CD14-positive monocyte (primary cell): ENCODE measurements around the gene TMEM63C. TPM values are rescaled to one million over a fixed set of nuclear protein-coding genes. Genes with fewer than 3 reads are reported as not detected.
A peak's percentile ranks its signal among the peaks of the same experiment; 100 is the strongest.

Experiments used
- DNase-seq, 3 donors: peaks; one replicate each; pipeline ENCODE4 v3.0.0-alpha.2; 2011 to 2022
- H2AFZ ChIP-seq: 2 replicates; pipeline ENCODE4 v1.6.0; 2012; ENCODE audit warnings: mild to moderate bottlenecking, low read depth, low read length, inconsistent platforms; ENCODE audit not compliant: insufficient read depth, poor library complexity, severe bottlenecking
- H3K27ac ChIP-seq, 2 donors: 1 replicate in 1 of 2; 2 replicates in 1 of 2; pipeline ENCODE4 v1.5.1; 2012 to 2013; ENCODE audit warnings: low read length in 2 of 2, control low read depth in 1 of 2, inconsistent platforms in 1 of 2, low read depth in 1 of 2, mild to moderate bottlenecking in 1 of 2
- H3K27me3 ChIP-seq, 2 donors: one replicate each; pipeline versions ENCODE4 v1.6.0 to v1.6.1; 2011 to 2013; ENCODE audit warnings: low read length in 2 of 2; ENCODE audit not compliant: control insufficient read depth in 2 of 2, insufficient read depth in 2 of 2
- H3K36me3 ChIP-seq, 2 donors: replicated peaks in 1 of 2; 1 replicate in 1 of 2; 2 replicates in 1 of 2; pipeline versions ENCODE4 v1.5.1 to v1.6.1; 2012 to 2013; ENCODE audit warnings: low read length in 2 of 2, control low read depth in 1 of 2, inconsistent platforms in 1 of 2, mild to moderate bottlenecking in 1 of 2; ENCODE audit not compliant: insufficient read depth in 2 of 2, control insufficient read depth in 1 of 2
- H3K4me1 ChIP-seq, 2 donors: 1 replicate in 1 of 2; 2 replicates in 1 of 2; pipeline versions ENCODE4 v1.5.1 to v1.6.1; 2012 to 2013; ENCODE audit warnings: low read length in 2 of 2, control low read depth in 1 of 2, inconsistent platforms in 1 of 2, mild to moderate bottlenecking in 1 of 2, moderate library complexity in 1 of 2; ENCODE audit not compliant: insufficient read depth in 2 of 2, control insufficient read depth in 1 of 2
- H3K4me2 ChIP-seq: replicated peaks from 2 replicates; pipeline ENCODE3; 2012; ENCODE audit warnings: low read length, moderate library complexity, mild to moderate bottlenecking; ENCODE audit not compliant: poor library complexity, severe bottlenecking; ENCODE audit errors: extremely low read depth
- H3K4me3 ChIP-seq, 3 experiments: fragments of 200-600 bp in 1 of 3; sonication (generic) in 1 of 3; replicated peaks in 1 of 3; 1 replicate in 2 of 3; 2 replicates in 1 of 3; pipeline ENCODE4 v1.5.1; 2011 to 2013; ENCODE audit warnings: low read length in 3 of 3, mild to moderate bottlenecking in 3 of 3, control low read depth in 2 of 3, low read depth in 2 of 3, inconsistent platforms in 1 of 3, moderate library complexity in 1 of 3
- H3K79me2 ChIP-seq: 2 replicates; pipeline ENCODE4 v1.6.0; 2012; ENCODE audit warnings: mild to moderate bottlenecking, control low read depth, inconsistent platforms, low read length, moderate library complexity; ENCODE audit not compliant: insufficient read depth
- H3K9ac ChIP-seq: 2 replicates; pipeline ENCODE4 v1.6.0; 2017; ENCODE audit warnings: low read length, mild to moderate bottlenecking; ENCODE audit not compliant: insufficient read depth, poor library complexity, severe bottlenecking
- H3K9me3 ChIP-seq, 2 donors: replicated peaks in 1 of 2; 1 replicate in 1 of 2; 2 replicates in 1 of 2; pipeline versions ENCODE4 v1.5.1 to v1.6.1; 2012 to 2013; ENCODE audit warnings: low read length in 2 of 2, control low read depth in 1 of 2; ENCODE audit not compliant: control insufficient read depth in 1 of 2, insufficient read depth in 1 of 2
- H4K20me1 ChIP-seq: 2 replicates; pipeline ENCODE4 v1.6.0; 2012; ENCODE audit warnings: mild to moderate bottlenecking, low read length, control low read depth, moderate library complexity; ENCODE audit not compliant: insufficient read depth
- H3K27ac Mint-ChIP-seq, 7 donors: one replicate each; pipeline ENCODE4 v1.8.0; 2020; ENCODE audit warnings: mild to moderate bottlenecking in 7 of 7, mixed read lengths in 7 of 7, moderate library complexity in 6 of 7, inconsistent platforms in 2 of 7
- H3K27me3 Mint-ChIP-seq, 3 donors: one replicate each; pipeline ENCODE4 v1.8.0; 2021 to 2022; ENCODE audit warnings: low read depth in 3 of 3, mild to moderate bottlenecking in 3 of 3, mixed read lengths in 3 of 3, moderate library complexity in 3 of 3, inconsistent platforms in 1 of 3
- H3K36me3 Mint-ChIP-seq, 2 donors: one replicate each; pipeline ENCODE4 v1.8.0; 2020; ENCODE audit warnings: mixed read lengths in 2 of 2, inconsistent platforms in 1 of 2, mild to moderate bottlenecking in 1 of 2
- H3K4me1 Mint-ChIP-seq: one replicate; pipeline ENCODE4 v1.8.0; 2020; ENCODE audit warnings: mild to moderate bottlenecking, mixed read lengths
- H3K4me3 Mint-ChIP-seq, 2 donors: one replicate each; pipeline ENCODE4 v1.8.0; 2020; ENCODE audit warnings: mild to moderate bottlenecking in 2 of 2, mixed read lengths in 2 of 2, moderate library complexity in 1 of 2
- H3K9me3 Mint-ChIP-seq, 7 donors: one replicate each; pipeline ENCODE4 v1.8.0; 2020 to 2022; ENCODE audit warnings: mixed read lengths in 7 of 7, mild to moderate bottlenecking in 6 of 7, moderate library complexity in 6 of 7, inconsistent platforms in 2 of 7
- CTCF ChIP-seq: fragments of 200-600 bp; IDR thresholded peaks from one replicate; pipeline ENCODE4 v1.8.0; 2022; ENCODE audit warnings: antibody characterized with exemption, mild to moderate bottlenecking
- WGBS: methylation state at CpG from one replicate; pipeline ENCODE4 v1.1.5; 2013; ENCODE audit warnings: missing lambda C conversion rate; ENCODE audit not compliant: insufficient coverage; 5-methylcytosine and 5-hydroxymethylcytosine counted together
- intact Hi-C, 2 donors: fragments of 100-400 bp; cut with micrococcal nuclease; formaldehyde crosslinking; loops; one replicate each; pipeline versions ENCODE4 v1.15.0 to v1.15.1; 2023
- polyA plus RNA-seq, 3 donors: library from polyadenylated mRNA; depleted of rRNA in 1 of 3; unstranded in 2 of 3; stranded (reverse) in 1 of 3; fragments of 300-500 nt in 2 of 3; fragments of >200 nt in 1 of 3; fragmentation: Illumina TruSeq in 2 of 3; gene quantifications; 1 replicate in 2 of 3; 2 replicates in 1 of 3; pipeline ENCODE4 v1.2.3, GENCODE V29; 2012 to 2021

TMEM63C gene
- polyA plus RNA-seq, 3 donors: 0.78 to 4.4 TPM; not detected in 1

GRCh38 chr14:77141214-77142004, 40.2 kb upstream of the TMEM63C start, which contains the start of gene ZDHHC22:
ZDHHC22 (minus strand) TSS chr14:77141791; CDS start chr14:77139738, 2,053 bp downstream.
- Histone ChIP-seq H3K4me2 (peak within 1 kb of the TSS; percentile 19), H3K9ac (no peak within 1 kb of the TSS), H4K20me1 (no peaks in the 10 kb centered on the region), H3K36me3 (no peaks in the 10 kb centered on the region), H3K4me3 (no peak within 1 kb of the TSS), H3K4me1 (peaks cover 3 to 20% of the 10 kb centered on the region in 2 donors), H3K27me3 (peaks cover 63 to 82% of the 10 kb centered on the region in 2 donors), H3K9me3 (peaks cover 3 to 25% of the 10 kb centered on the region in 2 donors), H3K79me2 (no peaks in the 10 kb centered on the region), H2AFZ (no peak within 1 kb of the TSS), H3K27ac (no peak within 1 kb of the TSS)
- Mint-ChIP-seq H3K9me3 (peaks cover 0 to 11% (median 6%) of the 10 kb centered on the region in 7 donors), H3K27ac (no peak within 1 kb of the TSS), H3K4me1 (peaks cover 15% of the 10 kb centered on the region), H3K27me3 (peaks cover 65 to 87% (median 76%) of the 10 kb centered on the region in 3 donors), H3K4me3 (peak within 1 kb of the TSS in 1 of 2 donors; percentile 78), H3K36me3 (peaks cover 0 to 1% of the 10 kb centered on the region in 2 donors)
- intact Hi-C loops: no loop called here
- peak; percentile 14 for TF ChIP-seq CTCF
- DNase-seq: no peak
- 1% methylated on average over 60 of the region's 77 CpGs for WGBS

- H3K27me3 Mint-ChIP-seq: peaks cover 64 to 87% (median 75%) of the 10 kb centered on the region in 3 donors
- H3K4me1 Mint-ChIP-seq: peaks cover 15% of the 10 kb centered on the region
- H4K20me1 ChIP-seq: no peaks in the 10 kb centered on the region
- H3K9me3 Mint-ChIP-seq: peaks cover 0 to 11% (median 6%) of the 10 kb centered on the region in 7 donors
- H3K4me3 Mint-ChIP-seq: peak overlapping the region in 1 of 2 donors; percentile 39
- H3K27me3 ChIP-seq: peaks cover 70 to 90% of the 10 kb centered on the region in 2 donors
- intact Hi-C loops: no loop called here
- no peak overlapping the region for H3K27ac ChIP-seq
- no peak overlapping the region for H3K4me2 ChIP-seq
- H3K9ac ChIP-seq: no peak overlapping the region
- H3K27ac Mint-ChIP-seq: no peak overlapping the region
- no peaks in the 10 kb centered on the region for H3K79me2 ChIP-seq
- no peak overlapping the region for H2AFZ ChIP-seq
- H3K9me3 ChIP-seq: peaks cover 3 to 25% of the 10 kb centered on the region in 2 donors
- no peaks in the 10 kb centered on the region for H3K36me3 ChIP-seq
- no peak for DNase-seq
- H3K4me3 ChIP-seq: no peak overlapping the region
- peaks cover 0 to 1% of the 10 kb centered on the region in 2 donors for H3K36me3 Mint-ChIP-seq
- WGBS: no CpG with 5 or more reads among the region's 9 CpGs
- H3K4me1 ChIP-seq: peaks cover 3 to 20% of the 10 kb centered on the region in 2 donors
- TF ChIP-seq CTCF: no peak
Measured at GRCh38 chr14:77142005-77142800, 39.4 kb upstream of the TMEM63C start.
